Activated T-helper 1 cell treated with anti-CD3 and anti-CD28 coated beads, Interleukin-2, amount 50 U/mL, for 16 hours (primary cell): ENCODE results near the gene GNPDA1.

Experiments used
- DNase-seq, 2 donors: peaks; one replicate each; pipeline ENCODE4 v3.0.0-alpha.2; 2020; ENCODE audit warnings: low read depth in 1 of 2, low spot score in 1 of 2

The GNPDA1 gene

GRCh38 chr5:142024771-142025304 is 12.0 kb upstream of the GNPDA1 start:
- DNase-seq: peak; percentile 69 to 71

- no peak for DNase-seq
Observed at GRCh38 chr5:142023836-142024235, 11.0 kb upstream of the GNPDA1 start.

GRCh38 chr5:142020122-142020659 is 7.4 kb upstream of the GNPDA1 start:
- no peak for DNase-seq

- no peak for DNase-seq
Observed at GRCh38 chr5:142017832-142018427, 5.1 kb upstream of the GNPDA1 start.

GRCh38 chr5:142016556-142016955 is 3.7 kb upstream of the GNPDA1 start:
- peak in 1 of 2 donors; percentile 9 for DNase-seq

- DNase-seq: peak in 1 of 2 donors; percentile 20
Observed at GRCh38 chr5:142015781-142016533, 3.1 kb upstream of the GNPDA1 start.

GRCh38 chr5:142014911-142015584 is 2.2 kb upstream of the GNPDA1 start:
- peak in 1 of 2 donors; percentile 15 for DNase-seq

- no peak for DNase-seq
Observed at GRCh38 chr5:142013734-142014521, 1.1 kb upstream of the GNPDA1 start.

GRCh38 chr5:142012186-142012785 is 541 bp downstream of the GNPDA1 start:
- DNase-seq: peak in 1 of 2 donors; percentile 27

GRCh38 chr5:142011572-142012185 is 1.1 kb downstream of the GNPDA1 start:
- no peak for DNase-seq

GRCh38 chr5:142009886-142010285 is 2.9 kb downstream of the GNPDA1 start:
- no peak for DNase-seq

- no peak for DNase-seq
Observed at GRCh38 chr5:142008813-142009212, 4.0 kb downstream of the GNPDA1 start.

GRCh38 chr5:142007237-142007544 is 5.6 kb downstream of the GNPDA1 start:
- DNase-seq: no peak

- no peak for DNase-seq
Observed at GRCh38 chr5:142006363-142007236, 6.2 kb downstream of the GNPDA1 start.

GRCh38 chr5:142003266-142003800 is 9.5 kb downstream of the GNPDA1 start:
- DNase-seq: no peak

- DNase-seq: no peak
Observed at GRCh38 chr5:142000704-142001484, 11.9 kb downstream of the GNPDA1 start.

GRCh38 chr5:142000173-142000572 is 12.7 kb downstream of the GNPDA1 start:
- no peak for DNase-seq

- no peak for DNase-seq
Observed at GRCh38 chr5:141997358-141997960, 15.4 kb downstream of the GNPDA1 start.
